HG02938 (cell line): ENCODE results near the gene HLA-DQB1.
"Not testable (repeated sequence)": the region's sequence is repeated elsewhere in the genome, so short reads cannot be mapped to it uniquely, and the experiment has no call there.

Experiments used
- ATAC-seq: cut with Tn5 transposase; IDR thresholded peaks from one replicate; pipeline ENCODE4 v1.9.1; 2021; ENCODE audit warnings: mild to moderate bottlenecking, moderate library complexity; ENCODE audit not compliant: unreplicated experiment

HLA-DQB1 gene

GRCh38 chr6:32662836-32663235, 3.6 kb downstream of the HLA-DQB1 start:
- ATAC-seq: no peak

- no peak for ATAC-seq
These were observed 4.4 kb downstream of the HLA-DQB1 start for GRCh38 chr6:32662099-32662498.

GRCh38 chr6:32659856-32660595, 6.4 kb downstream of the HLA-DQB1 start:
- no peak for ATAC-seq

GRCh38 chr6:32658268-32658897, 8.1 kb downstream of the HLA-DQB1 start:
- ATAC-seq: no peak

- ATAC-seq: not testable (repeated sequence)
These were observed 8.6 kb downstream of the HLA-DQB1 start for GRCh38 chr6:32657819-32658218.

- ATAC-seq: not testable (repeated sequence)
These were observed 9.1 kb downstream of the HLA-DQB1 start for GRCh38 chr6:32657329-32657728.

GRCh38 chr6:32655203-32655710, 11.2 kb downstream of the HLA-DQB1 start:
- ATAC-seq: no peak

- no peak for ATAC-seq
These were observed 21.3 kb downstream of the HLA-DQB1 start for GRCh38 chr6:32645047-32645703.

GRCh38 chr6:32643904-32644303, 22.6 kb downstream of the HLA-DQB1 start:
- no peak for ATAC-seq

GRCh38 chr6:32642720-32643106, 23.7 kb downstream of the HLA-DQB1 start:
- ATAC-seq: no peak

- ATAC-seq: not testable (repeated sequence)
These were observed 24.4 kb downstream of the HLA-DQB1 start for GRCh38 chr6:32641785-32642719.

- no peak for ATAC-seq
These were observed 25.3 kb downstream of the HLA-DQB1 start for GRCh38 chr6:32641122-32641521.

GRCh38 chr6:32639440-32640394, 26.7 kb downstream of the HLA-DQB1 start:
- no peak for ATAC-seq

- no peak for ATAC-seq
These were observed 27.8 kb downstream of the HLA-DQB1 start for GRCh38 chr6:32638532-32639219.

GRCh38 chr6:32637883-32638282, 28.6 kb downstream of the HLA-DQB1 start:
- no peak for ATAC-seq

- peak; percentile 53 for ATAC-seq
These were observed 29.1 kb downstream of the HLA-DQB1 start, which contains the start of gene HLA-DQA1 for GRCh38 chr6:32637219-32637880. Gene HLA-DQA1, plus strand, starts transcription at chr6:32637406. Its CDS starts 53 bp downstream, at chr6:32637459.

GRCh38 chr6:32635526-32636123, 30.8 kb downstream of the HLA-DQB1 start:
- no peak for ATAC-seq

GRCh38 chr6:32629793-32630192, 36.7 kb downstream of the HLA-DQB1 start:
- not testable (repeated sequence) for ATAC-seq
